GM19468 (cell line): Measurements from ENCODE around the gene NPSR1.
"Not testable (repeated sequence)": the region's sequence is repeated elsewhere in the genome, so short reads cannot be mapped to it uniquely, and the experiment has no call there.

Source experiments
- ATAC-seq: cut with Tn5 transposase; IDR thresholded peaks from one replicate; pipeline ENCODE4 v1.9.1; 2021; ENCODE audit warnings: mild to moderate bottlenecking, moderate library complexity, moderate number of reproducible peaks; ENCODE audit not compliant: unreplicated experiment; ENCODE audit errors: extremely low read depth

The NPSR1 gene

DNA sequence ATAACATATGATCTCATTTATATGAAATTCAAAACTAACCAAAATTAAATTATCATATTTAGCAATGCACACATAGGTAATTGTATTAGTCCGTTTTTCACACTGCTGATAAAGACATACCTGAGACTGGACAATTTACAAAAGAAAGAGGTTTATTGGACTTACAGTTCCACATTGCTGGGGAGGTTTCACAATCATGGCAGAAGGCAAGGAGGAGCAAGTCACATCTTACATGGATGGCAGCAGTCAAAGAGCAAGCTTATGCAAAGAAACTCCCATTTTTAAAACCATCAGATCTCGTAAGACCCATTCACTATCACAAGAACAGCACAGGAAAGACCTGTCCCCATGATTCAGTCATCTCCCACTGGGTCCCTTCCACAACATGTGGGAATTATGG lies 200.4 kb downstream of the NPSR1 start:
- ATAC-seq, result not testable (repeated sequence)

DNA sequence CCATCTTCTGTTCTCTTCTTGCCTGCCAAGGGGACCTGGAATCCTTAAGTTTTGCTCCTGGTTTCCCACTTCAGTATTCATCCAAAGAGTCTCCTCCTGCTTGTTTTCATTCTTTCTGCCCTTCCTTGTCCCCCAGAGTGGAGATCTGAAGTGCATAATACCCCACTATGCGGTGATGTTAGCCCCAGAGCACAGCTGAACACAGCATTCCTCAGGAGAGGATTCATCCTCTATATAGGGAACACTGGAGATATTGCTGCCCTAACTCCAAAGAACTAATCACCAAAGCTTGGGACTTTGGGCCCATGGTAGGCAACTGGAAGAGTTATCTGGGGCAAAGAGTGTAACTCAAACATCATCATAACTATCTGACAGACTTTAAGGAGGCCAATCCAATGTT lies 201.3 kb downstream of the NPSR1 start:
- not testable (repeated sequence) for ATAC-seq

DNA sequence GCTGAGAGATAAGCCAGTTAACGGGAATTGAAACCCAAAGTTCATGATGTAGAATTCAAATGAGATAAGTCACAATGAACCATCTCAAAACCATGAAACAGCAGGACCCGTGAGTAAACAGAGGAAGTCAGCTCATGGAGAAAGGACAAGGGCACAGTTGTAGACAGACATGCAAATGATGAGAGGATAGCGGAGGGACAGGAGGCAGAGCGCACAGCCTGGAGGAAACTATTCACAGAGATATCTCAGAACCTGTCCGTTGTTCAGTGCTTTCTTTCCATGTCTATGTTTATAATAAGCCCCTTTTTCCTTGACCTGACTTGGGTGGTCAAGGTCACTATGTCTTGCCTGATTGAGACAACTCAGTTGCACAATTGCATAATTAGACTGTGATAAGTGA lies 208.2 kb downstream of the NPSR1 start:
- not testable (repeated sequence) for ATAC-seq

DNA sequence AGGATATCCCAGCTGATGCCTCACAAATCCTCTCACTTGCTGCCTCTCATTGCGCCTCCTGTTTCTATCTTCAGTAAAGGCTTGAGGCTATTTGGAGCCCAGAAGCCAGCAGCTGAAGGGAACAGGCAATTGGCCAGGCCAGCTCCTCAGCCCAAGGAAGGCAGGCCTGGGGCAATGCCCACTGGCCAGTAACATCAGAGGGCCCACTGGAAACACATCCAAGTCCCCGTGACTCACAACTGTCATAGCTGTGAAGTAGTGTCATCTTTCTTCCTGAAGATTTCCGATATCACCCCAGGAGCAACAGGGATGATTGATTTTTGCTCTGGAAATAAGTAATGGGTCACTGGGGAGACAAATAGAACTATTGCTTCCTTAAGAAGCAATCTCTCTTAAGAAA lies 209.3 kb downstream of the NPSR1 start:
- ATAC-seq, result not testable (repeated sequence)

DNA sequence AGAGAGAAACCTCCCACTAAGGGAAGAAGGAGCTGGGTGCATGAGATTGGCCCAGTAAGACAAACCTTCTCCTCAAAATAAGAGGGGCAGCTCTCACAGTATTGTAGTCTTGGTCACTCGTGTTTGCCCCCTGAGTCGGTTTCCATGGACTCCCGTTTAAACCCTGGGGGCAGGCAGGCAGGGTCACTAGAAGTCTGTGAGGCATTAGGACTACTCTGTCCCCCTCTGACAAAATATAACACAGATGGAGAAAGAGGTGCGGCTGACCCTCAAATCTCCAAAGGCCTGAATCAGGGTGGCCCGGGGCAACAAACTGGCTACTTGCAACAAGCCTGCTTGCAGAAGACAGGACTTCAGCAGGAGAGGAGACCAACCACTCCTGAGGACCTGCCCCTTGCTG lies 210.6 kb downstream of the NPSR1 start:
- not testable (repeated sequence) for ATAC-seq

DNA sequence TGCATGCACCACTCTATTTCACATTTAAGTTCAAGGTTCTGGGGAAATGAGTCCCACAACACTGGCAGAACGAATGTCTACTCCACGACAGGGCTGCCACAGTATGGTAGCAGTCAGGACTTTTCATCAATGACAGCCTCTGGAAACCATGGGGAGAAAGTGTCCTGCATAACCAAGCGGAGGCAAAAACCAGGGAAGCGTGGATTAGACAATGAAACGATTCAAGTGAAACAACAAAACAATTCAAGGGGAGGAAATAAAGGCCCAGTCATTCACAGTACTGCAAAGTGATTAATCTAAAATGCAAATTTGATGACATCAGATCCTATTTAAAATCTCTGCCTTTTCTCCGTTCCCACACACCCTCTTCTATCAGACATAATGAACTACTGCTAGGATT lies 211.0 kb downstream of the NPSR1 start:
- ATAC-seq, result no peak

DNA sequence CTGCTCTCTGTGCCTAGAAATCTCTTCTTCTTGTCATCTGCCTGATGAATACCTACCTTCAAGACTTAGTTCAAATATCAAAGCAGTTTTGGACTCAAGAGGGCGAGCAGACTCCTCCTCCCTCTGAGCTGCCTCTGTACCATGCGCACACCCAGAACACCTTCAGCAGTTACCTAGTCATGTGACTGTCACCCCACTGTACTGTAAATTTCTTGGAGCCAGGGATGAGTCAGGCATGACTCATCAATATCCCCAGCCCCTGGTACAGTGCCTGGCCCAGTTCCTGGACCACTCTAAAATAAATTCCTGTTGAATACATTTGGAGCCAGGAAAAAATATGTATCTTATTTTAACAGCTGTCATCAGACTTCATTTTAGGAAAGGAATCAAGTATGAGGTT lies 212.0 kb downstream of the NPSR1 start:
- ATAC-seq, result not testable (repeated sequence)

DNA sequence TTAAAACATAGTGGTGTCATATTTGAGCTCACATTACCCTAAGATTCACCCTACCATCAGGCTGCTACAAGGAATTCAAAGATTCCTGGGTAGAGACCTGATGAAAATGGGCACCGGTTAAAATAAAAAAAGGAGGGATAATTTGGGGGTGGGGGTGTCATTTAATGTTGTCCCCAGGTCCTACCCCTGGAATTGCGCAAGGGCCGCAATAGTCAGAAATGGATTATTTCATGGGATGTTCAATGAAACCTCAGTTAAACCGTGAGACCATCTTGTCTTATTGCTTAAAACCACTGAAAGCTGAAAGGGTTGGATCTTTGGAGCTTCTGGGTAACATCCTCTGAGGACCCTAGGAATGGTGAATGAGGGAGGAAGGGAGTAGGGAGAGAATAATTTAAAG lies 216.3 kb downstream of the NPSR1 start:
- not testable (repeated sequence) for ATAC-seq

DNA sequence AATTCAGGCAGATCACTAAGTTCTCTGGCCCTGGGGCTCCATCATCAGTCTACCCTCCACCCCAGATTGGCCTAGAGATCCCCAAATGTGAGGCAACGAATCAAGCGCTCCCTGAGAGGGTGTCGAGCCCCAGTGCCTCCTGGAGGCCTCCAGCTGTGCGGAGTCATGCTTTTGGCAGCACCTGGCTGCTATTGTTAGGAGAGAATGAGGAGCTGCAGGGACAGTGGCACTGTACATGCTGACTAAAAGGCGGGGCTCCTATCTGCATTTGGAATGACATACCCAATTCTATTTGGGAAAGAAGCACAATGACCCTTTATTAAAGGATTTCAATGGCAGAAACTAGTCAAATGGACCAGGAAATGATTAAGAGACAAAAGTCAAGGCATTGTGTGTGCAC lies 217.5 kb downstream of the NPSR1 start:
- ATAC-seq, result no peak

DNA sequence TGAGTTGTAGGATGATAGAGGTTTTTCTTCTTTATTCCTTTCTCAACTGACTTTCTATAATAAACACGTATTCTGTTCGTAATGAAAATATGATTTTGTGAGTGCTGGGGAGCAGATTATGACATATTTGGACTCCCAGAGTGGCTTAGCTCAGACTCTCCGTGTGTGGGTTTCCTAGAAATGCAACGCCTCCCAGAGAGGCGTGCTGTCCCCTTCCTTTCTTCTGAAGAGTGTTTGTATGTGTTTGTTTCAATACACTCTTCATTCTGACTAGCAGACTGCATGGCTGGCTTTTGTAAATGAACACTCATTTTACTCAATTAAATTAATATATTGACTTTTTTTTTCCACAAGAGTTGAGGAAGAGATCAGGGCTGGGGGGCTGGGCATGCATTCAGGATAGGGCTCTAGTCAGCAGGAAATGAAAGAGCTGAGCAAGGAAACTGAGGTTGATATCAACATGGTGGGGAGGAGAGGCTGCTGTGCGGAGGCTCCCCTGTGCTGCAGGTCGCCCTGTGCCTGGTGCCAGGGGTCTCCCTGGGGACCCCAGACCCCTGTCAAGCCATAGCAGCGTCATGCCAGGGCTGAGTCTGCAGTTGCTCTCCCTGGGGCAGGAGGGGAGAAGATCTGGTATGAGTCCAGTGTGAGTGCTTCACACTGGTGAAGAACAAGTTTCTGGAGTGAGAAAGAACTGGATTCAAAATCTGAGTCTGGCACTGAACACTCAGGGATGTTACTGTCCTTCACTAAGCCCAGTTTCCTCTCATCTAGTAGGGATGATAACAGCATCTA lies 221.1 kb downstream of the NPSR1 start:
- ATAC-seq, result not testable (repeated sequence)

DNA sequence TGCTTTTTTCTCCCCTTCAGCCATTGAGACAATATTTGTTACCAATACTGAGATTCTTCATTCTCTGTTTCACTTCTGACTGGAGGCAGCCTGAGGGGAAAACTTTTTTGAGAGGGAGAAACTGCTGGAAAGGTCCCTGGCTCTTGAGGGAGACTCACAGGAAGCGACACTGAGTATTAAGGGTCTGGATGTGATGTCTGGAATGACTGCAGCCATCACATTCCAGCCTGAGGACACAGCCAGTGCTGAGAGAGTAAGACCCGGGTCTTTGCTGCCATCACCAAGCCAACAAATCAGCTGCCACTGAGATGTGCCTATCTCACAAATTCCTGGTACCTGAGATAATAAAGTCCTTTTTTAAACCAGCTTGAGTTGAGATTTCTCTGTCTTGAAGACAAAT lies 221.9 kb downstream of the NPSR1 start:
- ATAC-seq, result no peak

DNA sequence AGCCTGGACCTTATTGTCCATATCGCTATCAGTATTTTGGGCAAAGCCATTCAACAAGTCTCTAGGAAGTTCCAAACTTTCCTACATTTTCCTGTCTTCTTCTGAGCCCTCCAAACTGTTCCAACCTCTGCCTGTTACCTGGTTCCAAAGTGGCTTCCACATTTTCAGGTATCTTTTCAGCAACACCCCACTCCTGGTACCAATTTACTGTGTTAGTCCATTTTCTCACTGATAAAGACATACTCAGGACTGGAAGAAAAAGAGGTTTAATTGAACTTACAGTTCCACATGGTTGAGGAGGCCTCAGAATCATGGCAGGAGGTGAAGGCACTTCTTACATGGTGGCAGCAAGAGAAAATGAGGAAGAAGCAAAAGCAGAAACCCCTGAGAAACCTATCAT lies 225.8 kb downstream of the NPSR1 start:
- not testable (repeated sequence) for ATAC-seq

DNA sequence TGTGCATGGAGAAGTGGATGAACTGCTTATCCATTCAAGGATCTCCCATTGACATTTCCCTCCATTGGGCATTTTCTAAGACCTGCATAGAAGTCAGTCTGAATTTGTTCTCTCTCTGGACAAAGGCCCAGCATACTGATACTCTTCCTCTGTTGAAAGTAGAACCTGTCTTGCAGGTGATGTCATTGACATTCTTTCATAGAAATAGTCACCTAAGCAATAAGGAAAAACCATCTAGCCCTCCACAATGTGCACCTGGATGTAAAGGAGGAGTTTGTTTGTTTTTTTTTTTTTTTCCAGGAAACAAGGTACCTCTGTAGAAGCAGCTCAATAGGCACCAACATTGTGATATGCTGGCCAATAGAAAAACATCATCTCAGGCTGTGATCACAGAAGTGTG lies 228.8 kb downstream of the NPSR1 start:
- no peak for ATAC-seq

DNA sequence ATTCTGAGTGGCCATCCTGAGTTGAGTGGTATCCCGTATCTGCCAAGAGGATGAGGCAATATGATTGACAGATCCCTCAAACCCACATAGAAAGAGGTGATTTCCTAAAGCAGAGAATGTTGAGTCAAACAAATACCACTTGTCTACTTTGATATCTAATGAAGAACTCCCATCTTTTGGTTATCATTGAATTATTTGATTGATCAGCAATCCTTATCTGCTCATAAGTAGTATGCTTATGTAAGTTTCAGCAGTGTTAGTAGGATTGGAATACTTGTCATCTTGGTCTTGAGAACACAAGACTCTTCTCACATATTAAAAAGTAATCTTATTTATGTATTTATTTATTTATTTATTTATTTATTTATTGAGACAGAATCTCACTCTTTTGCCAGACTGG lies 231.9 kb downstream of the NPSR1 start:
- no peak for ATAC-seq

DNA sequence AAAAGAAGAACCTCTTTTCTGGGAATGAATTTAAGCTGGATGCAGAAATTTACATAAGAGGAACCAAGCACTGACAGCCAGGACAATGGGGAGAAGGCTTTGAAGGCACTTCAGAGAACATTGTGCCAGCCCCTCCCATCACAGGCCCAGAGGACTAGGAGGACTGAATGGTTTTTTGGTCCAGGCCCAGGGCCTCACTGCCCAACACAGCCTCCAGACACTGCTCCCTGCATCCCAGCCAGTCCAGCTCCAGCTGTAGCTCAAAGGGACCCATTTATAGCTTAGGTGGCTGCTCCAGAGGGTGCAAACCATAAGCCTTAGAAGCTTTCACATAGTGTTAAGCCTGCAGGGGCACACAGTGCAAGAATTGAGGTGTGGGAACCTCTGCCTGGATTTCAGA lies 237.2 kb downstream of the NPSR1 start:
- no peak for ATAC-seq
